NCI-H187 treated with DMSO at 0.1 percent for 48 hours (cell line): ENCODE measurements around the gene TNF.

Experiments used
- DNase-seq: peaks from one replicate; lab custom pipeline; 2025; lab: John Stamatoyannopoulos, UW

TNF gene

GRCh38 chr6:31575335-31575901 lies at the start of gene TNF:
TSS of gene TNF (plus strand) at chr6:31575565. CDS start at chr6:31575742, 177 bp downstream.
- no peak for DNase-seq

- no peak for DNase-seq
Observed at GRCh38 chr6:31525932-31526591, 49.3 kb upstream of the TNF start.

GRCh38 chr6:31528307-31528777 lies 47.0 kb upstream of the TNF start:
- DNase-seq, result no peak

GRCh38 chr6:31528821-31529328 lies 46.5 kb upstream of the TNF start, which contains the start of gene MCCD1:
TSS of gene MCCD1 (plus strand) at chr6:31528962. CDS start at chr6:31529015, 53 bp downstream.
- DNase-seq, result no peak

GRCh38 chr6:31529329-31530150 lies 45.8 kb upstream of the TNF start:
- no peak for DNase-seq

GRCh38 chr6:31530659-31531058 lies 44.7 kb upstream of the TNF start:
- DNase-seq, result no peak

GRCh38 chr6:31531162-31531561 lies 44.2 kb upstream of the TNF start:
- no peak for DNase-seq

GRCh38 chr6:31531771-31532643 lies 43.4 kb upstream of the TNF start:
- no peak for DNase-seq

- DNase-seq, result no peak
Observed at GRCh38 chr6:31532644-31533454, 42.5 kb upstream of the TNF start.

GRCh38 chr6:31533455-31533841 lies 41.9 kb upstream of the TNF start:
- DNase-seq, result no peak

GRCh38 chr6:31534011-31534410 lies 41.4 kb upstream of the TNF start:
- DNase-seq, result no peak

GRCh38 chr6:31534521-31535040 lies 40.8 kb upstream of the TNF start:
- no peak for DNase-seq

- DNase-seq, result no peak
Observed at GRCh38 chr6:31535538-31536324, 39.6 kb upstream of the TNF start.

- DNase-seq, result no peak
Observed at GRCh38 chr6:31538805-31539400, 36.5 kb upstream of the TNF start.

GRCh38 chr6:31540640-31541039 lies 34.7 kb upstream of the TNF start:
- DNase-seq, result no peak

- peak; percentile 5 for DNase-seq
Observed at GRCh38 chr6:31541059-31541657, 34.2 kb upstream of the TNF start.

GRCh38 chr6:31541658-31542521 lies 33.5 kb upstream of the TNF start, which contains the start of gene DDX39B:
TSS of gene DDX39B (minus strand) at chr6:31542003. CDS start at chr6:31540532, 1,471 bp downstream.
- peak; percentile 94 for DNase-seq

- no peak for DNase-seq
Observed at GRCh38 chr6:31543639-31544038, 31.7 kb upstream of the TNF start.
